SK-N-DZ (cell line): Measurements from ENCODE around the gene PNMA6E.

ENCODE experiments used
- DNase-seq: peaks from one replicate; pipeline ENCODE4 v3.0.0-alpha.2; 2015; ENCODE audit warnings: low spot score

Gene PNMA6E

DNA sequence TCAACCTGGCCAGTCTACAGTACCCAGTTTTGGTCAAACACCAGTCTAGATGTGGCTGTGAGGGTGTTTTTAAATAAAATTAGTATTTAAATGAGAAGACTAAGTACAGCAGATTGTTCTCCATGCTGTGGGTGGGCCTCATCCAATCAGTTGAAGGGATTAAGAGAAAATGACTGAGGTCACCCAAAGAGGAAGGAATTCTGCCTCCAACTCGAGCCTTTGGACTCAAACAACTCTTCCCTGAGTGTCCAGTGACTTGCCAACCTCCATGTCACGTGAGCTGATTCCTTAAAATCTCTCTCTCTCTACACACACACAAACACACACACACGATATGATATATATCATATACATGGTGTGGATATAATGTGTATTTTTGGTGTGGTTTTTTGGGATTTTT, 34.7 kb upstream of the PNMA6E start:
- DNase-seq: no peak

DNA sequence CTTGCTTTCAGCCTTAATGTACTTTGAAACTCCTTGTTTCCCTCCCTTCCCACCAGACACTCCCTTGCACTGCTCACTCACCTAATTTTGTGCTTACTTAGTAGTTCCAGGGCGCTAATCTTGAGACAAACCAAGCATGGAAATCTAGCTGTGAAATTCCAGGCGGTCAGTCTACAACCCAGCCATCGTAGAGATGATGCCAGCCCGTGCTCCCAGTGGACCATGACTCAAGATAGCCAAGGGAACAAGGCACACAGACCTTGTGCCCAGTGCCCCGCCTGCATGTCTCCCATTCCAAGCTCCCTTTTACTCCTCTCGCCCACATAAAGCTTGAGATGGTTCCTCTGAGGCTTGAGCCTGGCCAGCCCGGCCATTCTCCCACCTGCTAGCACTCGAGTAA, 33.7 kb upstream of the PNMA6E start:
- no peak for DNase-seq

DNA sequence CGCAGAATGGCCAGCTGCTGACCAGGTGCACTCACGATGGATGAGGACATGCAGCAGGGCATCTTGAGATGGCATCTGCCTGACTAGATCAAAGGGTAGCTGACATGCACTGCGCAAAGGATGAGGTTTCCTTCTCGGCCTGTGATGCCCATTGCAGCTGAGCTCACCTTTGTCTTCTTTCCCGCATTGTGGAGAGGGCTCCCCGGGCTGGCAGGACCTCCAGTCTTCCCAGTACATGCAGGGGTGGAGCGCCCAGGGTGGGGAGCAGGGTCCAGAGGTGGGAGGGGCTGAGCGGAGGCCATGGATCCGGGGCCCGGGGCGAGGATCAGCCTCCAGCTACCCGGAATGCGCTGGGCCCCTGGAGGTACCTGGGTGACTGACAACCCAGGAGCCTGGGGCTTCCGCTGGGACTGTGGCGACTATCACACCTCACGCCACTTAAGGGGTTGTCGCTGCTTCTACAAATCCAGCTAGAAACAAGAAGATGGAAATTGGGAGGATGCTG, 32.7 kb upstream of the PNMA6E start:
- no peak for DNase-seq

DNA sequence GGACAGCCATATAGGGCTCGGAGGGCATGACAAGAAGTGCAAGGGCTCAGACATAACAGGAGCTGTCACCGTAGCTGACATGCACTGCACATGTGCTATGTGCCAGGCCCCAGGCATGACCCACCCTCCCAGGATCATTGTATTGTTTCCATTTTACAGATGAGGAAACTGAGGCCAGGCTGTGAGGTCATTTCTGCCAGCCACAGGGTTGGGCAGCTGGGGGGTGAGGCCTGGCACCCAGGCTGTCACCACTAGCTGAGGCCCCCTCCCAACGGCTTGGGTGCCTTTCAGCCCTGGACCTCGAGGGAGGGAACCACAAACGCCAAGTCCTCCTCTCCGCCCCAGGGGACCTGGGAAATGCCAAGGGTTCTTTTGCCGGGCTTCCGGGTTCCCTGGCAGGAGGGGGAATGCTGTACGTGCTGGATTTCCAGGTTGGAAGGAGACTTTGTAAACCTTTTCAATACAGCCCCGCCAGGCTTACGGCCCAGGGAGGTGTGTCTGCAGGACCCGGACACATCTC, 32.1 kb upstream of the PNMA6E start:
- DNase-seq: no peak

DNA sequence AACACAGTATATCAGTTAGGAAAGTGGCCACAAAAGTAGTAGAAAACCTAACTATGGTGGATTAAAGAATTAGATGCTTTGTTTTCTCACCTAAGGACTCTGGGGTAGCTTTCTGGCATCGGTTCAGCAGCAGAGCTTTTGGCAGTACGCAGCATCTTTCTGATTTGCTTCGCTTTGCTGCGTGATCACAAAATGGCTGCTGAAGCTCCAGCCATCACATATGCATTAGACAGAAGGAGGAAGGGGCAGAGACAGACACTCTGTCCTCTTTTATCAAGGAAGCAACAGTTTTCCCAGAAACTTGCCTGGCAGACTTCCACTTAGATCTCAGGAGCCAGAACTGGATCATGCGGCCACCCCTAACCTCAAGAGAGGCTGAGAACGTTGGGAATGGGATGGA, 29.6 kb upstream of the PNMA6E start:
- no peak for DNase-seq

DNA sequence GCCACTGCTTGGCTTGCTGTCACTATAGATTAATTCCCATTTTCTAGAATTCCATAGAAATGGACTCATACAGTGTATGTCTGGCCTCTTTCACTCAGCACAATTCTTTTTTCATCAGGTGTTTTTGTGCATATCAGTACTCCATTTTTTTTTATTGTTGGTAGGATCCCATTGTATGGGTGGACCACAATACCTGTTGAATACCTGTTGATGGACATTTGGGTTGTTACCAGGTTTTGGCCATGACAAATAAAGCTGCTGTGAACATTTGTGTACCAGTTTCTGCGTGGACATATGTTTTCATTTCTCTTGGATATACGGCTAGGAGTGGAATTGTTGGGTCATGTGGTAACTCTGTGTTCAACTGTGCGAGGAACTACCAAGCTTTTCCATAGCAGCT, 25.1 kb upstream of the PNMA6E start:
- no peak for DNase-seq

DNA sequence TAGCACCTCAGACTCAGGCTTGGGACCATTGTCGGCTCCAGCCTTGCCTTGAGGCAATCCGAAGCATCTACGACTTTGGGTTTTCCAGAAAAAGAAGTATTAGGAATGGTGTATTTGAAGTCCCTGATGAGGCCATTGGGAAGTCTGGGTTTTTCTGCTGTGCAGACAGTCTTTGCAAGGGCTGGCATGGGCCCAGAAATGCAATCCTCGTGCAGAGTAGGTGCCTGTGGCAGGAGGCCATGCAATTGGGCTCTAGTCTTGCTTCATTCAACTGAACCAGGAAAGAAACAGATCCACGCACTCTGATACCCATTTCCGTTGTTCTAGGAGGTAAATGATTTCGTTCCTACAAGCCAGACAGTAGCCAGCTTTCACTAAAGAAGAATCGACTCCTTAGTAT, 22.5 kb upstream of the PNMA6E start:
- no peak for DNase-seq

DNA sequence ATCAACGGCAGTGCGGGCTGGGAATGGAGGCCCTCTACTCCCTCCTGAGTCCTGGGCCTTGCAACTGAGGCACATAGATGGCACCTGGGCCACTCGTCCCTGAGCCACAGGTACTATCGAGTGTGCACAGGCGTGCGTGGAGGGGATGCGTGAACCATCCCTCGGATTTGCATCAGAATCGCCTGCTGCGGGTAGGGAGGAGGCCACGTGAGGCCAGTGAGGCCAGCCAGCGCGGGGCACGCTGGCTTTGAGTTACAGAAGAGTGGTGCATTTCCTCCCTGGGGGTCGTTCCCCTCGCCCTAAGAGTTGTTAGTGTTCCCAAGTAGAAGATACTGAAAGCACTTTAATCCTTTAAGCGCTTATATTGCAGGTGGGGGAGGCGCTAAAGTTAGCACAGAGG, 20.7 kb upstream of the PNMA6E start:
- DNase-seq: no peak

DNA sequence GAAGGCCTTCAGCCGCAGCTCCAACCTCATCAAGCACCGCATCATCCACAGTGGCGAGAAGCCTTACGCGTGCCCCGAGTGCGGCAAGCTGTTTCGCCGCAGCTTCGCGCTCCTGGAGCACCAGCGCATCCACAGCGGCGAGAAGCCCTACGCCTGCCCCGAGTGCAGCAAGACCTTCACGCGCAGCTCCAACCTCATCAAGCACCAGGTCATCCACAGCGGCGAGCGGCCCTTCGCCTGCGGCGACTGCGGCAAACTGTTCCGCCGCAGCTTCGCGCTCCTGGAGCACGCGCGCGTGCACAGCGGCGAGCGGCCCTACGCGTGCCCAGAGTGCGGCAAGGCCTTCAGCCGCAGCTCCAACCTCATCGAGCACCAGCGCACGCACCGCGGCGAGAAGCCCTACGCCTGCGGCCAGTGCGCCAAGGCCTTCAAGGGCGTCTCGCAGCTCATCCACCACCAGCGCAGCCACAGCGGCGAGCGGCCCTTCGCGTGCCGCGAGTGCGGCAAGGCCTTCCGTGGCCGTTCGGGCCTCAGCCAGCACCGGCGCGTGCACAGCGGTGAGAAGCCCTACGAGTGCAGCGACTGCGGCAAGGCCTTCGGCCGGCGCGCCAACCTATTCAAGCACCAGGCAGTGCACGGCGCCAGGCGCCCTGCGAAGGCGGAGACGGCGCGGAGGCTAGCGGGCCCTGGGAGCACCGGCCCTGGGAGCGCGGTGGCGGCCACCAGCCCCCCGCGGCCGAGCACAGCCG, 19.9 kb upstream of the PNMA6E start:
- no peak for DNase-seq

DNA sequence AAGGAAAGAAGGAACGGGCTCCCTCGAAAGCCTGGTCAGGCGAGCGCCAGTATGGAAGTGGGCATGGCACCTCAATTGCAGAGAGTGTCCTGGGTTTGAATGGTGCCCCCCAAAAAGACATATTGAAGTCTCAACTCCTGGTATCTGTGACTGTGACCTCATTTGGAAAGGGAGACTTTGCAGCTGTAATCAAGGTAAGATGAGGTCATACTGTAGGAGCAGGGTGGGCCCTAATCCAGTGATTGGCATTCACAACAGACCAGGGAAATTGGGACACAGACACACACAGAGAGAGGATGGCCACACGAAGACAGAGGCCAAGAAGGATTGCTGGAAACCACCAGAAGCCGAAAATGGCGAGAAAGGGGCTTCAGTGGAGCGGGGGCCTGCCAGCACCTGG, 16.5 kb upstream of the PNMA6E start:
- DNase-seq: no peak

DNA sequence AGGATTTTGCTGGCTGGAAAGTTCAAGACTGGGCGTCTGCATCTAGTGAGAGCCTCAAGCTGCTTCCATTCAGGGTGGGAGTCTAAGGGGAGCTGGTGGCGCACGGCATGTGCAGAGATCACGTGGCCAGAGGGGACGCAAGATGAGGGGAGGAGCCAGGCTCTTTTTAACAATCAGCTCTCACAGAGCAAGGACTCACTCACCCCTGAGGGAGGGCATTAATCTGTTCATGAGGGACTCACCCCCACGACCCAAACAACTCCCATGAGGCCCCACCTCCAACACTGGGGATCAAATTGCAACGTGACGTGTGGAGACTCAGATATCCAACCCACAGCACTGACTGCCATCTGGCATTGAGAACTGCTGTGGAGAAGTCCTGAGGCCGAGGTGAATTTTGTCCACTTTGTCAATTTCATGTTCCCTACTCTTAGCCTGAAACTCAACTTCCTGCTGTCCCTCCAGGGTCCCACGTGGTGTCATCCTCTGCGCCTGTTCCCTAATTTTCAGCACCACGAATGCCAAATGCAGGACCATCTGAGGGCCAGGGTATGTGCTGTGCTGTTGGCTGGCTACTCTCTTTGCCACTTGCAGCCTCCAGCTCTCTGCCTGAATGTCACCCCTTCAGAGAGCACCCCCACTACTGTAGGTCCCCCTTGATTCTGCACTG, 15.8 kb upstream of the PNMA6E start:
- no peak for DNase-seq

DNA sequence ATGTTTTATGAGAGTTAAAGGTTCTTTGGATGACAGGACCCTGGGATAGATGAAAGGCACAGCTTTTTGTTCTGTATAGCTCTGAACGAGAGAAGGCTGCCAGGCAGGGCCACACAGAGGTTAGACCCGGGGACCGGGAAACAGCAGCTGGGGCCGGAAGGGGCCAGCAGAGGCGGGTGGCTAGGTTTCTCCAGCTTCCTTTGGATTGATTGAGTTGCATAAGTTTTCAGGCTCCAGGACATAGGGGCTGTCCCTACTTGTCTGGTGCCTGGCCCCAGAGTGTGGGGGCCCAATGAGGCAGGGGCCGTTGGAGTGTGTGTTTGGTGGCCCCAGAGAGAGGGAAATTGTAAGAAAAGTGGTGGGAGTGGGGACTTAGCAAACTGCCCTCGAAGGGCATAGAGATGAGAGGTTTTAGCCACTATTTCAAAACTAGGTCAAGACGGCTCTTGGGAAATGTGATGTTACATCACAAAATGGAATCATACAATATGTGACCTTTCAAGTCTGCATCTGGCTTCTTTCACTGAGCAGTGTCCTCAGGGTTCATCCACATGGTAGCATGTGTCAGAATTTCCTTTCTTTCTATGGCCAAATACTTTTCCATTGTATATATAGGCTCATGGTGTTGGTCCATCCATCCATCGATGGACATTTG, 13.8 kb upstream of the PNMA6E start:
- no peak for DNase-seq

DNA sequence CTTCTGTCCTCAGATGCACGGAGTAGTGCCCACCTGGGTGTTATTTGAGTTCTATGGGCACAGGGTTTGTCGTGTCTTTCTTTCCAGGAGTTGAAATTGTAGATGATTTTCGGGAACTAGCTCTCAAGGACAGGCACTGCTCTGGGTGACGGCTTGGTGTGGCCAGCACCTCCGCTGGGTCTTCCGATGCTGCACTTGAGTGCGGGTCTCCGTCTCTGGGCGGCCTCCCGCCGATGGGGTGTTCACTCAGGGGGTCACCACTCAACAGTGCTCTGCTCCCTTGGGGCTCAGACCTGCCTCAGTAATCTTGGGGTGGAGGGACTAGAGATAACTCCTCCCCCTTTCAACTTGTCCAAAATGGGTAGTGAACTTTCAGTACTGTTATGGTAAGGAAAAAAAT, 12.6 kb upstream of the PNMA6E start:
- DNase-seq: no peak

DNA sequence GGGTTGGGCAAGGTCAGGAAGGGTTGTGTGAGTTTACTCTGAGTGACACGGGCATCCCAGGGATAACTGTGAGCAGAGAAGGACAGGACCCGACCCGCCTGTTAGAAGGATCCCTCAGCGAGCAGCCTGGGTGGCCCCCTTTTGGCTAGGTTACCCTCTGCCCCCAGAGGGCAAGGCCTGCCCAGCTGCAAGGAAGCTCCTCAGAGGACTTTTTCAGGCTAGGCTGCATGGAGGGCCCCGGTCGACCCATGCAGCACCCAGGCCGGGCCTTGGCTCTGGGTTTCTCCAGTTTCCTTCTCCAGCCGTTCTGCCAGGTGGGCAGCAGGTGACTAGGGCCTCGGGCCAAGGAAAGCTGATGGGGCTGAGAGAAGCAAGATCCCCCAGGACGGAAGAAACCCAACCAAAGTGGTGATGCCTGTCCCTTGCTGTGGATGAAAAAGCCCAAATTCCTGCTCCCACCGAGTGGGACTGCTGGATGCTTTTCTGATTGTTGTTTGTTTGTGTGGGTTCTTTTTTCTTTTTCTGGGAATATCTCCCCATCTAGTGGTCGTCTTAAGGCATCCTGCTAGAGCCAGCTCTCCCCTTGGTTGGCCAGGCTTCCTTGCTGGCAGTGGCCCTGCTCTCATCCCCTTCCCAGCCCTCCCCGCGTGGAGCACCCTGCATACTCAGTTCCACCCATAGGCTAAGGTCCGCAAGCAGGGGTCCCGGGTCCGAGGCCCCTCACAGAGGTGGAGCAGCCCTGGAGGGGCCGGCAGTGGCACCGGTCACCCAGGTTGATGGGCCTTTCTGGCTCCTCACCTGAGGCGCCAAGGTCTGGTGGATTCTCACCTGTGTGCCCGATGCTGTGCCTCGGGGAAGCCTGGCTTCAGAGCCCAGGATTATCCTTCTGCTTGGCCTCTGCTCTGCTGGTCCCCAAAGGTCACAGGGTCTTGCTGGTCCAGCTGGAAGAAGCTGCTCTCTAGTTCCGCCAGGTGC, 11.9 kb upstream of the PNMA6E start:
- no peak for DNase-seq

DNA sequence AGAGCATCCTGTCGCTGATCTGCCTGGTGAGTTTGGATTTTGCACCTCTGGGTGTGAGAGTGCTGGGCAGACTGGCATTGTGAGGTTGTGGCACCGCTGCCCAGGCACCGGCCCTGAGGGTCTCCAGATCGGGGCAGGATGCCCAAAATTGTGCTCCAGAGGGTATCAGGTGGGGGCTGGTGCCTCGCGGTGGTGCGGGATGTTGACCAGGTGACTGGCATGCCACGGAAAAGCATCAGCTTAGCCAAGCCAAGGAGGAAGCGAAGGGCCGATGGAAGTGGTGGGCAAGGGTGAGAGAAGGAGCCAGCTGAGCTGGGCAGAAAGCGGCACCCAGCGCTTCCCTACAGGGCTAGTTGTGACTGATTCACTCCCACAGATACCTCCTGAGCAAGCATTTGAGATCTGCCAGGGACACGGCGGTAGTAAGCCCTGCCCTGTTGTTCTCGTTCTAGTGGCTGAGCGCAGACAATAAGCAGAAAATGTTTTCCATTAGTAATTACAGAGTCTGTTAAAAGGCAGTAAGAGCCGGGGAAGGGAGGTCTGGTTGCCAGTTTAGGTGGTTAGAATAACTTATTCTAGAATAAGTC, 10.9 kb upstream of the PNMA6E start:
- DNase-seq: no peak

DNA sequence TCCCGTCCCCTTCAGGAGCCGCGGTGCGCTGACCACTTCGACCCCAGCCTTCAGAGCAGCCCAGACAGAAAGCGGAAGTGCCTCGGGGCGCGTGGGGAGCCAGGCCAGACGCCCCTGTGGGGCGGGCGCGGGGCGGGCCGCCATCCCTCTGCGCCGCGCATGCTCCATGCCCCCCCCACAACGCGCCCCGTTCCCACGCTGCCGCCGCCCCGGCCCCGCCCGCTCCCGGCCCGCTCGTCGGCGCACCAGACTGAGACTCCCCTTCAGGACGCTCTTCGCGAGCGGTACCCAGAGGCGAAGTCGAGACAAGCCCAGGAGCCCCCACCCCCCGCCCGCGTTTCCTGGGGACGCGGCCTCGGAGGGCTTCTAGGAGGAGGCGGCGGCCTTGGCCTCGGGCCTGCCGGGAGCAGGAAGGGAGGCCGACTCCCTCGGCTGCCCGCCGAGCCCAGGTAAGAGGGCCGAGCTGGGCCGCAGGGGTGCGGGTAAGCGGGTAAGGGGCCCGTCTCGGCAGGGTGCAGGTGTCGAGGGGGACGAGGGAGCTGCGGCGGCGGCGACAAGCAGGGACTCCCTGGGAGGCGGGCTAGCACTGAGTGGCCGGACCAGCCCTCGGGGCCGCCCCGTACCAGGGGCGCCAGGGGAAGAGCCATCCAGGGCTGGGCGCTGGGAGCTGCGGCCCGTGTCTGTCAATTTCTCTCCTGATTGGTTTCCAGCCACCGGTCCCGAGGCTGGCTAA, 10.3 kb upstream of the PNMA6E start, which contains the start of gene ZFP92:
Gene ZFP92 (plus strand): TSS at position 218 of the 733 bp plus-strand sequence. CDS start 6,851 bp downstream, outside the sequence.
- DNase-seq: no peak

DNA sequence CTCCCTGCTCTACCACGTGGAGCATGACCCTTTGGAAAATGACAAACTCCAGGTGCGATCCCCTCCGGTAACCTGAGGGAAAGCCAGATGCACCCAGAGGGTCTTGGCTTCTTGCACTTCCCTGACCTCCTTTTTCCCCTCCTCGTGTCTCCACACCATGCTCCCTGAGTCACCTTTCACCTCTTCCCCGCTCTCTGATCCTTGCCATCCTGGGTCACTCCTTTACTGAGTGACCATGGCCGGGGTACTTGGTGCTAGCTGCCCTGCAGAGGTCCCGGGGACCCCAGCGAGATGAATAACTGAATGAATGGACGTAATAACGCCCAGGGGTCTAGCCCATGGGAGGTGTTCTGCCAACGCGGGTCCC, 9.7 kb upstream of the PNMA6E start:
- DNase-seq: no peak

DNA sequence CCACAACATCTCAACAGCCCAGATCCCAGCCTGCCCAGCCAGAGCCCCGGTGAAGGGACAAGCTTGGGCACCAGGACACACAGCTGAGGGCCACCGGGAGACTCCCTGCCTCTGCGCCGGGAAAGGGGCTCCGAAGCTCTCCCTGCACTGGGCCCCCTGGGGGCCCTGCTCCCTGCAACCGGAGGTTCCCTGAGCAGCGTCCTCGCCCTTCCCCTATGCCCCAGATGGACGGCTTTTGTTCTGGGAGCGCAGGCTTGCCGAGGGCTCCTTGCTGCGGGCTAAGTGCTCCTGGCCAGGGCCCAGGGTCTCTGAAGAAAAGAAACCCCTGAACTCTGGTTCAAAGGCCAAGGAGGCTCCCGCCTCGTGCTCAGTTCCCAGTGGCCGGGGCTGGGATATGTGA, 9.2 kb upstream of the PNMA6E start:
- no peak for DNase-seq

DNA sequence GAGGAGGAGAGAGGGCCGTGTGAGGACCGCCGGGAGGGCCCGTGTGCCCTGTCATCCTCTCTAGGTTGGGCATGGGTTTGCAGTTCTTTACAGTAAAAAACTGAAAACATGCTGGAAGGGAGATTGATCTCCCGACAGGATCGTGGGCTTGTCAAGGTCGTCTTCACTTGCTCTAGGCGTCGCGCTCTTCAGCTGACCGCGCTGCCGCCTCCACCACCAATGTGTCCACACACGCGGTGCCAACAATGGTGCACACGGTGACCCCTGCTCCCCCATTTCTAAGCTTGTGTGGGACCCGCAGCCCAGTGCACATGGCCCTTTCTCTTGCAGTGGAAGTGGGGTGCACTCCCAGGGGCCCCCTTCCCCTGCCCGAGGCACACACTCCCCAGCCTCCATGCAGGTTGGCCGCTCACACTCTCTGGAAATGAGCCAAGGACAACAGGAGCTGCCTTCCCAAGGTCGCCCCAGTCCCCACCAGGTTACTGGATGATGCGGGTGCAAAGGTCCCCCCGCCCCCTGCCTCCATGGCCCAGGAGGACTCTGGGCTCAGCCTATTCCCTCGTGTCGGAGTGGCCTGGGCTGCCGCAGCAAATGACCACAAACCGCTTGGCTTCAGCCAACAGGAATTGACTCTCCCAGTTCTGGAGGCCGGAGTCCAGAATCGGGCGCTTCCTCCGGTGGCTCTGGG, 8.4 kb upstream of the PNMA6E start:
- DNase-seq: no peak
